BE2C (cell line): ENCODE measurements around the gene COL19A1.

Experiments
- DNase-seq: peaks from one replicate; pipeline ENCODE4 v3.0.0-alpha.2; 2020
- H3K27me3 ChIP-seq: fragments of 250-450 bp; sonication (Bioruptor Pico); 2 replicates; pipeline ENCODE4 v1.5.1; 2020; ENCODE audit warnings: mild to moderate bottlenecking
- H3K36me3 ChIP-seq: fragments of 250-450 bp; sonication (Bioruptor Pico); 2 replicates; pipeline ENCODE4 v1.5.1; 2020; ENCODE audit warnings: mild to moderate bottlenecking
- H3K4me1 ChIP-seq: fragments of 250-450 bp; sonication (Bioruptor Pico); 2 replicates; pipeline ENCODE4 v1.5.1; 2020
- H3K4me3 ChIP-seq: 2 replicates; pipeline ENCODE4 v1.5.1; 2011; ENCODE audit warnings: low read depth, low read length
- H3K9me3 ChIP-seq: fragments of 250-450 bp; sonication (Bioruptor Pico); 2 replicates; pipeline ENCODE4 v1.5.1; 2020
- CTCF ChIP-seq: IDR thresholded peaks from 2 replicates; pipeline ENCODE4 v1.5.1; 2012; ENCODE audit warnings: mild to moderate bottlenecking, low read depth, low read length

COL19A1 gene

GRCh38 chr6:69841862-69842261 is 24.5 kb upstream of the COL19A1 start:
- no peaks in the 10 kb centered on the region for H3K36me3 ChIP-seq
- H3K4me1 ChIP-seq, result no peaks in the 10 kb centered on the region
- no peaks in the 10 kb centered on the region for H3K9me3 ChIP-seq
- DNase-seq, result no peak
- no peak overlapping the region for H3K4me3 ChIP-seq
- no peak for TF ChIP-seq CTCF
- no peaks in the 10 kb centered on the region for H3K27me3 ChIP-seq

GRCh38 chr6:69843189-69843588 is 23.2 kb upstream of the COL19A1 start:
- DNase-seq, result no peak
- no peak for TF ChIP-seq CTCF
- no peaks in the 10 kb centered on the region for H3K9me3 ChIP-seq
- no peaks in the 10 kb centered on the region for H3K36me3 ChIP-seq
- no peak overlapping the region for H3K4me3 ChIP-seq
- H3K27me3 ChIP-seq, result no peaks in the 10 kb centered on the region
- no peaks in the 10 kb centered on the region for H3K4me1 ChIP-seq

- Histone ChIP-seq H3K9me3 (no peaks in the 10 kb centered on the region), H3K4me3 (no peak overlapping the region), H3K36me3 (no peaks in the 10 kb centered on the region), H3K4me1 (no peaks in the 10 kb centered on the region), H3K27me3 (no peaks in the 10 kb centered on the region)
- no peak for TF ChIP-seq CTCF
- DNase-seq, result no peak
These were observed 20.0 kb upstream of the COL19A1 start for GRCh38 chr6:69846312-69846711.

GRCh38 chr6:69846770-69847491 is 19.4 kb upstream of the COL19A1 start:
- H3K27me3 ChIP-seq, result no peaks in the 10 kb centered on the region
- H3K4me3 ChIP-seq, result no peak overlapping the region
- no peak for DNase-seq
- H3K9me3 ChIP-seq, result no peaks in the 10 kb centered on the region
- no peaks in the 10 kb centered on the region for H3K4me1 ChIP-seq
- no peak for TF ChIP-seq CTCF
- no peaks in the 10 kb centered on the region for H3K36me3 ChIP-seq

GRCh38 chr6:69847492-69847788 is 18.9 kb upstream of the COL19A1 start:
- no peak for TF ChIP-seq CTCF
- no peak for DNase-seq
- Histone ChIP-seq H3K4me3 (no peak overlapping the region), H3K27me3 (no peaks in the 10 kb centered on the region), H3K36me3 (no peaks in the 10 kb centered on the region), H3K4me1 (no peaks in the 10 kb centered on the region), H3K9me3 (no peaks in the 10 kb centered on the region)

- TF ChIP-seq CTCF, result no peak
- H3K27me3 ChIP-seq, result no peaks in the 10 kb centered on the region
- H3K4me3 ChIP-seq, result no peak overlapping the region
- DNase-seq, result no peak
- H3K36me3 ChIP-seq, result no peaks in the 10 kb centered on the region
- H3K9me3 ChIP-seq, result no peaks in the 10 kb centered on the region
- H3K4me1 ChIP-seq, result no peaks in the 10 kb centered on the region
These were observed 17.8 kb upstream of the COL19A1 start for GRCh38 chr6:69848552-69848951.
